ENCODE data around the gene PNPLA7. TPM values are rescaled to one million over a fixed set of nuclear protein-coding genes. Genes with fewer than 3 reads are reported as not detected.

PNPLA7 gene
- total and polyA plus RNA-seq, 2 of the 4 experiments (the other 2 are of a cell fraction), result under 0.01 to 0.89 TPM

GRCh38 chr9:137479892-137480685 lies 70.1 kb downstream of the PNPLA7 start:
- H3K9me1 ChIP-seq (ENCODE audit: insufficient read depth, low read length), result peaks cover 6% of the 10 kb centered on the region; the same call in 1 of the 2 replicates
- H3K9me3 ChIP-seq (ENCODE audit: control insufficient read depth, insufficient read depth, low read length), result peaks cover 11% of the 10 kb centered on the region
- H2AK9ac ChIP-seq (replicated peaks; ENCODE audit: low read depth, low read length, poor library complexity), result no peak overlapping the region
- no TSS peak for BruUV-seq (replicated peaks)
- H3K4ac ChIP-seq (ENCODE audit: low read depth, low read length), result no peak overlapping the region
- no peak overlapping the region for H3K4me3 ChIP-seq (ENCODE audit: insufficient read depth, low read depth, low read length)
- no peak overlapping the region for H3K9ac ChIP-seq (ENCODE audit: low read depth, low read length)
- no peaks in the 10 kb centered on the region for H4K20me1 ChIP-seq (ENCODE audit: insufficient read depth, low read length)
- no peaks in the 10 kb centered on the region for H3K79me1 ChIP-seq (ENCODE audit: low read depth in 1 of 2, low read length in 2 of 2)
- H2BK120ac ChIP-seq (ENCODE audit: low read depth, low read length), result no peak overlapping the region
- no peak overlapping the region for H3K18ac ChIP-seq (ENCODE audit: low read depth, low read length)
- ChIA-PET CTCF (no interaction called here), POLR2A (ENCODE audit: unreplicated experiment) (no interaction called here)
- H2AK5ac ChIP-seq (ENCODE audit: low read depth, low read length), result no peak overlapping the region
- ATAC-seq (ENCODE audit: low read depth), result no peak
- no peak overlapping the region for H2BK5ac ChIP-seq (ENCODE audit: low read depth, low read length, poor library complexity, severe bottlenecking)
- intact Hi-C loops (cut with micrococcal nuclease), result no loop called here
- DNase-seq, result no peak
- no peaks in the 10 kb centered on the region for H3K36me3 ChIP-seq (ENCODE audit: control insufficient read depth, insufficient read depth, low read length)
- peaks cover 11% of the 10 kb centered on the region; the same call in 1 of the 2 replicates for H3K27me3 ChIP-seq (ENCODE audit: control insufficient read depth, insufficient read depth, low read length)
- no peak overlapping the region for H3K23ac ChIP-seq (ENCODE audit: low read depth, low read length)
- H4K5ac ChIP-seq (ENCODE audit: low read depth, low read length), result no peak overlapping the region
- in situ Hi-C loops (cut with MboI; ENCODE audit: low sequenced_read_pairs), result no loop called here
- no peak overlapping the region for H3K14ac ChIP-seq (replicated peaks; ENCODE audit: low read depth, low read length)
- H3K27ac ChIP-seq (ENCODE audit: insufficient read depth, low read length), result no peak overlapping the region
- H4K8ac ChIP-seq (ENCODE audit: low read depth in 2 of 2, low read length in 2 of 2), result no peak overlapping the region
- H3K4me2 ChIP-seq (ENCODE audit: low read depth, low read length), result no peak overlapping the region
- peaks cover 6% of the 10 kb centered on the region for H3K4me1 ChIP-seq (ENCODE audit: control insufficient read depth, insufficient read depth, low read length)
- H2BK20ac ChIP-seq (ENCODE audit: low read depth, low read length), result no peak overlapping the region
- H3K56ac ChIP-seq (ENCODE audit: extremely low read depth, insufficient read depth, low read length), result no peak overlapping the region
- H2BK15ac ChIP-seq (ENCODE audit: low read depth, low read length), result no peak overlapping the region
- 84% methylated on average over 19 of the region's 32 CpGs; no CpG with 5 or more reads in 1 of the 2 experiments for WGBS, 2 experiments (ENCODE audit: extremely low coverage in 2 of 2, insufficient read length in 1 of 2)
- H4K91ac ChIP-seq (ENCODE audit: insufficient read depth, low read depth, low read length), result no peak overlapping the region
- no peak for TF ChIP-seq CEBPB (IDR thresholded peaks at IDR 0.05; ENCODE audit: low read depth, low read length)
- no peak for TF ChIP-seq RFX5 (IDR thresholded peaks at IDR 0.05; ENCODE audit: low read depth, low read length)
- TF ChIP-seq CTCF (conservative IDR thresholded peaks at IDR 0.05; ENCODE audit: low read depth, low read length), result no peak
- TF ChIP-seq MXI1 (IDR thresholded peaks at IDR 0.05; ENCODE audit: borderline replicate concordance, low read depth, low read length), result no peak
- no peak for TF ChIP-seq MAFK (IDR thresholded peaks at IDR 0.05; ENCODE audit: low read depth, low read length)
- no peak for TF ChIP-seq RCOR1 (IDR thresholded peaks at IDR 0.05; ENCODE audit: insufficient replicate concordance, low read length)
- no peak for TF ChIP-seq BHLHE40 (IDR thresholded peaks at IDR 0.05; ENCODE audit: low read depth, low read length)
- TF ChIP-seq, protein P1, sequence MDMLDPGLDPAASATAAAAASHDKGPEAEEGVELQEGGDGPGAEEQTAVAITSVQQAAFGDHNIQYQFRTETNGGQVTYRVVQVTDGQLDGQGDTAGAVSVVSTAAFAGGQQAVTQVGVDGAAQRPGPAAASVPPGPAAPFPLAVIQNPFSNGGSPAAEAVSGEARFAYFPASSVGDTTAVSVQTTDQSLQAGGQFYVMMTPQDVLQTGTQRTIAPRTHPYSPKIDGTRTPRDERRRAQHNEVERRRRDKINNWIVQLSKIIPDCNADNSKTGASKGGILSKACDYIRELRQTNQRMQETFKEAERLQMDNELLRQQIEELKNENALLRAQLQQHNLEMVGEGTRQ (IDR thresholded peaks at IDR 0.05; ENCODE audit: low read depth, low read length), result no peak
- no peak for TF ChIP-seq MAZ (IDR thresholded peaks at IDR 0.05; ENCODE audit: borderline replicate concordance, low read depth, low read length)
- TF ChIP-seq SMC3 (IDR thresholded peaks at IDR 0.05; ENCODE audit: low read depth, low read length), result no peak
- TF ChIP-seq NFE2L2 (IDR thresholded peaks at IDR 0.05; ENCODE audit: low read depth, low read length), result no peak
- no peak for TF ChIP-seq FOS (IDR thresholded peaks at IDR 0.05; ENCODE audit: low read depth, low read length)
- TF ChIP-seq POLR2A (IDR thresholded peaks at IDR 0.05; ENCODE audit: low read depth, low read length), result no peak
- no peak for TF ChIP-seq RAD21 (IDR thresholded peaks at IDR 0.05; ENCODE audit: low read length)
- no peak for TF ChIP-seq CHD1 (IDR thresholded peaks at IDR 0.05; ENCODE audit: low read depth, low read length)
- TF ChIP-seq ELK1 (IDR thresholded peaks at IDR 0.05; ENCODE audit: borderline replicate concordance, low read depth, low read length), result no peak
- dilution Hi-C loops (cut with HindIII; ENCODE audit: low sequenced_read_pairs, unreplicated experiment), result no loop called here
- H2AFZ ChIP-seq (replicated peaks; ENCODE audit: low read length, poor library complexity), result peak overlapping the region; percentile 16

Data from IMR-90 (cell line).